ENCODE results near the gene TEX53.

GRCh38 chr9:114631166-114631565 lies 26.4 kb downstream of the TEX53 start:
- TF ChIP-seq ATF3 (CRISPR knock-in tag; conservative IDR thresholded peaks at IDR 0.05): no peak
- TF ChIP-seq, protein P1, sequence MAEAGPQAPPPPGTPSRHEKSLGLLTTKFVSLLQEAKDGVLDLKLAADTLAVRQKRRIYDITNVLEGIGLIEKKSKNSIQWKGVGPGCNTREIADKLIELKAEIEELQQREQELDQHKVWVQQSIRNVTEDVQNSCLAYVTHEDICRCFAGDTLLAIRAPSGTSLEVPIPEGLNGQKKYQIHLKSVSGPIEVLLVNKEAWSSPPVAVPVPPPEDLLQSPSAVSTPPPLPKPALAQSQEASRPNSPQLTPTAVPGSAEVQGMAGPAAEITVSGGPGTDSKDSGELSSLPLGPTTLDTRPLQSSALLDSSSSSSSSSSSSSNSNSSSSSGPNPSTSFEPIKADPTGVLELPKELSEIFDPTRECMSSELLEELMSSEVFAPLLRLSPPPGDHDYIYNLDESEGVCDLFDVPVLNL (CRISPR knock-in tag; IDR thresholded peaks at IDR 0.05; ENCODE audit: borderline replicate concordance, low read depth): no peak
- no peak for TF ChIP-seq IRF1 (CRISPR knock-in tag; IDR thresholded peaks at IDR 0.05)
- TF ChIP-seq CTCF (IDR thresholded peaks at IDR 0.05): no peak
- TF ChIP-seq, protein P2, sequence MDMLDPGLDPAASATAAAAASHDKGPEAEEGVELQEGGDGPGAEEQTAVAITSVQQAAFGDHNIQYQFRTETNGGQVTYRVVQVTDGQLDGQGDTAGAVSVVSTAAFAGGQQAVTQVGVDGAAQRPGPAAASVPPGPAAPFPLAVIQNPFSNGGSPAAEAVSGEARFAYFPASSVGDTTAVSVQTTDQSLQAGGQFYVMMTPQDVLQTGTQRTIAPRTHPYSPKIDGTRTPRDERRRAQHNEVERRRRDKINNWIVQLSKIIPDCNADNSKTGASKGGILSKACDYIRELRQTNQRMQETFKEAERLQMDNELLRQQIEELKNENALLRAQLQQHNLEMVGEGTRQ (CRISPR knock-in tag; IDR thresholded peaks at IDR 0.05): no peak
- no peak for TF ChIP-seq CREM (CRISPR knock-in tag; IDR thresholded peaks at IDR 0.05)
- no peak for TF ChIP-seq ETV6 (CRISPR knock-in tag; IDR thresholded peaks at IDR 0.05)
- TF ChIP-seq ZNF416 (CRISPR knock-in tag; IDR thresholded peaks at IDR 0.05): no peak
- no peak for TF ChIP-seq PRRX2 (CRISPR knock-in tag; IDR thresholded peaks at IDR 0.05)
- TF ChIP-seq ATF1 (CRISPR knock-in tag; IDR thresholded peaks at IDR 0.05): no peak
- no peak for TF ChIP-seq CBFB (CRISPR knock-in tag; IDR thresholded peaks at IDR 0.05; ENCODE audit: low read depth)

Measured in WTC11 (cell line).